GM23248 (cell line): Measurements from ENCODE around the gene LUZP4.

Source experiments
- EZH2 ChIP-seq: fragments of 200-600 bp; sonication (generic); IDR thresholded peaks from 2 replicates; pipeline ENCODE4 v1.6.1; 2018; ENCODE audit warnings: antibody characterized with exemption, mild to moderate bottlenecking; ENCODE audit not compliant: insufficient read depth, poor library complexity, severe bottlenecking
- EZH2phosphoT487 ChIP-seq: fragments of 200-600 bp; sonication (generic); IDR thresholded peaks from 2 replicates; pipeline ENCODE4 v1.6.1; 2018; ENCODE audit warnings: antibody characterized with exemption, moderate library complexity, mild to moderate bottlenecking, low read depth; ENCODE audit not compliant: insufficient read depth

DNA sequence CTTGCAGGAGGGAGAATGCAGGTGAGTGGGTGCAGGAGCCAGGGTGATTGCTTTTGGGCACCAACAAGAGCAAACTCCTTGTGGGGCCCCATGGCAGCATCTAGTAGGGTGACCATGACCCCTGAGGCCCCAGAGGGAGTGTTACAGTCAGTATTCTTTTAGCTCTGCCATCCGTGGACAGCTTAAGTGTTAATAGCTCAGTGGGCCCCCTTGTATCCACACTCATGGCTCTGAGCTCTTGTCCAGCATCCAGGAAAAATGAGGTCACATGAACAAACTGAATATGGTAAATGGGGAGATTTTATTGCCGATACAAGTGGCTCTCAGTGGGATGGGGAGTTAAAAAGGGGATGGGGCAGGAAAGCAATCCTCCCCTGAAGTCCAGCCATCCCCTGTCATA, 28.4 kb upstream of the LUZP4 start:
- TF ChIP-seq EZH2phosphoT487 (no peak), EZH2 (no peak)
